ENCODE results near the gene CADPS. TPM values are rescaled to one million over a fixed set of nuclear protein-coding genes. Genes with fewer than 3 reads are reported as not detected.

The CADPS gene
- total RNA-seq, 1 experiment from 2014 or later = 7.0 TPM

- POLR2A ChIA-PET = no interaction called here
- H3K27ac Mint-ChIP-seq = no peak overlapping the region
- ATAC-seq (no peak), DNase-seq (ENCODE audit: low spot score) (no peak)
- TF ChIP-seq ATF1 (CRISPR knock-in tag; IDR thresholded peaks at IDR 0.05) (no peak), ZNF423 (CRISPR knock-in tag; IDR thresholded peaks at IDR 0.05) (no peak), NFYB (CRISPR knock-in tag; conservative IDR thresholded peaks at IDR 0.05; ENCODE audit: low read depth) (no peak), ZNF671 (CRISPR knock-in tag; IDR thresholded peaks at IDR 0.05) (no peak), SOX15 (CRISPR knock-in tag; IDR thresholded peaks at IDR 0.05) (no peak), ZMAT4 (CRISPR knock-in tag; IDR thresholded peaks at IDR 0.05) (no peak), RELA (CRISPR knock-in tag; IDR thresholded peaks at IDR 0.05; ENCODE audit: borderline replicate concordance) (no peak), ELF4 (CRISPR knock-in tag; IDR thresholded peaks at IDR 0.05; ENCODE audit: low read depth) (no peak), IRF1 (CRISPR knock-in tag; IDR thresholded peaks at IDR 0.05) (no peak), CTCF (IDR thresholded peaks at IDR 0.05) (no peak), ARID4B (CRISPR knock-in tag; IDR thresholded peaks at IDR 0.05; ENCODE audit: borderline replicate concordance) (no peak), CREB1 (CRISPR knock-in tag; IDR thresholded peaks at IDR 0.05) (no peak), GABPB1 (CRISPR knock-in tag; IDR thresholded peaks at IDR 0.05) (no peak), RORB (CRISPR knock-in tag; IDR thresholded peaks at IDR 0.05) (no peak), PRRX2 (CRISPR knock-in tag; IDR thresholded peaks at IDR 0.05) (no peak), TCF7 (CRISPR knock-in tag; IDR thresholded peaks at IDR 0.05; ENCODE audit: low read depth) (no peak), FOXP1 (CRISPR knock-in tag; IDR thresholded peaks at IDR 0.05; ENCODE audit: borderline replicate concordance) (no peak), ZNF281 (CRISPR knock-in tag; IDR thresholded peaks at IDR 0.05) (no peak)
- H3K36me3 Mint-ChIP-seq = no peaks in the 10 kb centered on the region
- H3K9me3 Mint-ChIP-seq = 0 out of 2 replicates have a peak, but pooled peaks cover 4% of the 10 kb centered on the region
- no peak overlapping the region for H3K4me3 Mint-ChIP-seq
- 0 out of 2 replicates have a peak, but pooled peaks cover 3% of the 10 kb centered on the region for H3K4me1 Mint-ChIP-seq
- CTCF ChIA-PET = interaction anchor here (1.4 kb wide), 1 partner anchor 38 kb away, joined by 4 read pairs; no protein-coding TSS in a partner anchor
- no peaks in the 10 kb centered on the region for H3K27me3 Mint-ChIP-seq (ENCODE audit: low read depth)
Measured at GRCh38 chr3:62911526-62911925, 36.3 kb upstream of the CADPS start.
